GM18519 (cell line): ENCODE measurements around the gene RSF1.

Experiments
- ATAC-seq: cut with Tn5 transposase; IDR thresholded peaks from one replicate; pipeline ENCODE4 v1.9.1; 2021; ENCODE audit warnings: mild to moderate bottlenecking, moderate library complexity; ENCODE audit not compliant: unreplicated experiment, low FRiP score

RSF1 gene

GRCh38 chr11:77750394-77751156, 69.9 kb downstream of the RSF1 start:
- ATAC-seq, result no peak

- ATAC-seq, result no peak
Observed at GRCh38 chr11:77749232-77749631, 71.3 kb downstream of the RSF1 start.

GRCh38 chr11:77748266-77748665, 72.3 kb downstream of the RSF1 start:
- no peak for ATAC-seq

- ATAC-seq, result no peak
Observed at GRCh38 chr11:77747381-77747969, 73.0 kb downstream of the RSF1 start.

GRCh38 chr11:77736473-77736872, 84.0 kb downstream of the RSF1 start:
- ATAC-seq, result no peak

- ATAC-seq, result no peak
Observed at GRCh38 chr11:77734890-77735289, 85.6 kb downstream of the RSF1 start.

GRCh38 chr11:77732143-77732542, 88.4 kb downstream of the RSF1 start:
- ATAC-seq, result no peak

GRCh38 chr11:77730789-77731188, 89.7 kb downstream of the RSF1 start:
- no peak for ATAC-seq

GRCh38 chr11:77729063-77729462, 91.5 kb downstream of the RSF1 start:
- no peak for ATAC-seq

GRCh38 chr11:77728203-77728786, 92.2 kb downstream of the RSF1 start:
- ATAC-seq, result no peak

GRCh38 chr11:77726524-77726923, 94.0 kb downstream of the RSF1 start:
- ATAC-seq, result no peak

- peak; percentile 43 for ATAC-seq
Observed at GRCh38 chr11:77725433-77725832, 95.1 kb downstream of the RSF1 start.

GRCh38 chr11:77724636-77725035, 95.9 kb downstream of the RSF1 start:
- ATAC-seq, result no peak

GRCh38 chr11:77723024-77723423, 97.5 kb downstream of the RSF1 start:
- no peak for ATAC-seq

- ATAC-seq, result no peak
Observed at GRCh38 chr11:77710358-77710757, 110.2 kb downstream of the RSF1 start.

GRCh38 chr11:77705876-77706579, 114.5 kb downstream of the RSF1 start:
- no peak for ATAC-seq

GRCh38 chr11:77705195-77705875, 115.2 kb downstream of the RSF1 start:
- ATAC-seq, result no peak

GRCh38 chr11:77704029-77704428, 116.5 kb downstream of the RSF1 start:
- no peak for ATAC-seq

GRCh38 chr11:77699425-77699824, 121.1 kb downstream of the RSF1 start:
- ATAC-seq, result no peak

- ATAC-seq, result no peak
Observed at GRCh38 chr11:77698896-77699295, 121.6 kb downstream of the RSF1 start.

- no peak for ATAC-seq
Observed at GRCh38 chr11:77697865-77698264, 122.7 kb downstream of the RSF1 start.
